ENCODE results near the gene RNLS.

Gene RNLS

GRCh38 chr10:88458209-88458608, 124.9 kb downstream of the RNLS start:
- DNase-seq (ENCODE audit: low spot score) = no peak
- in situ Hi-C loops (cut with MboI; ENCODE audit: low sequenced_read_pairs, unreplicated experiment) = no loop called here
- TF ChIP-seq CTCF (IDR thresholded peaks at IDR 0.05; ENCODE audit: borderline replicate concordance, control extremely low read depth, extremely low read depth, insufficient read depth, missing control alignments) = no peak

GRCh38 chr10:88457660-88458059, 125.5 kb downstream of the RNLS start:
- TF ChIP-seq CTCF (IDR thresholded peaks at IDR 0.05; ENCODE audit: borderline replicate concordance, control extremely low read depth, extremely low read depth, insufficient read depth, missing control alignments) = no peak
- DNase-seq (ENCODE audit: low spot score) = no peak
- in situ Hi-C loops (cut with MboI; ENCODE audit: low sequenced_read_pairs, unreplicated experiment) = no loop called here

- no peak for DNase-seq (ENCODE audit: low spot score)
- in situ Hi-C loops (cut with MboI; ENCODE audit: low sequenced_read_pairs, unreplicated experiment) = no loop called here
- no peak for TF ChIP-seq CTCF (IDR thresholded peaks at IDR 0.05; ENCODE audit: borderline replicate concordance, control extremely low read depth, extremely low read depth, insufficient read depth, missing control alignments)
Measured at GRCh38 chr10:88456730-88457129, 126.4 kb downstream of the RNLS start.

GRCh38 chr10:88455831-88456230, 127.3 kb downstream of the RNLS start:
- DNase-seq (ENCODE audit: low spot score) = no peak
- no peak for TF ChIP-seq CTCF (IDR thresholded peaks at IDR 0.05; ENCODE audit: borderline replicate concordance, control extremely low read depth, extremely low read depth, insufficient read depth, missing control alignments)
- in situ Hi-C loops (cut with MboI; ENCODE audit: low sequenced_read_pairs, unreplicated experiment) = no loop called here

GRCh38 chr10:88450201-88450600, 132.9 kb downstream of the RNLS start:
- no peak for DNase-seq (ENCODE audit: low spot score)
- in situ Hi-C loops (cut with MboI; ENCODE audit: low sequenced_read_pairs, unreplicated experiment) = no loop called here

GRCh38 chr10:88442716-88443115, 140.4 kb downstream of the RNLS start:
- no peak for DNase-seq (ENCODE audit: low spot score)
- TF ChIP-seq CTCF (IDR thresholded peaks at IDR 0.05; ENCODE audit: borderline replicate concordance, control extremely low read depth, extremely low read depth, insufficient read depth, missing control alignments) = no peak
- in situ Hi-C loops (cut with MboI; ENCODE audit: low sequenced_read_pairs, unreplicated experiment) = no loop called here

More at GRCh38 chr10:88450201-88450600, 132.9 kb downstream of the RNLS start:
- TF ChIP-seq CTCF (IDR thresholded peaks at IDR 0.05; ENCODE audit: borderline replicate concordance, control extremely low read depth, extremely low read depth, insufficient read depth, missing control alignments) = no peak

- no peak for DNase-seq (ENCODE audit: low spot score)
- in situ Hi-C loops (cut with MboI; ENCODE audit: low sequenced_read_pairs, unreplicated experiment) = no loop called here
- TF ChIP-seq CTCF (IDR thresholded peaks at IDR 0.05; ENCODE audit: borderline replicate concordance, control extremely low read depth, extremely low read depth, insufficient read depth, missing control alignments) = no peak
Measured at GRCh38 chr10:88440541-88440940, 142.6 kb downstream of the RNLS start.
